H9 (cell line): ENCODE measurements around the gene CHMP2A. TPM values are rescaled to one million over a fixed set of nuclear protein-coding genes. Genes with fewer than 3 reads are reported as not detected.

Source experiments
- DNase-seq: peaks from one replicate; pipeline ENCODE4 v3.0.0-alpha.2; 2017
- H2AFZ ChIP-seq: one replicate; pipeline ENCODE4 v1.6.1; 2013; ENCODE audit warnings: mild to moderate bottlenecking, low read length, control low read depth, moderate library complexity
- H2AK5ac ChIP-seq: 2 replicates; pipeline ENCODE4 v1.6.1; 2013; ENCODE audit warnings: low read length, control low read depth, mixed read lengths; ENCODE audit not compliant: insufficient read length
- H2BK120ac ChIP-seq: one replicate; pipeline ENCODE4 v1.6.1; 2013; ENCODE audit warnings: low read depth, mild to moderate bottlenecking, low read length, control low read depth, inconsistent platforms; ENCODE audit not compliant: poor library complexity, severe bottlenecking
- H2BK12ac ChIP-seq: 2 replicates; pipeline ENCODE4 v1.6.1; 2013; ENCODE audit warnings: low read length, control low read depth, mixed read lengths, low read depth; ENCODE audit not compliant: insufficient read length
- H2BK15ac ChIP-seq: 2 replicates; pipeline ENCODE4 v1.6.1; 2013; ENCODE audit warnings: low read depth, low read length, control low read depth
- H2BK20ac ChIP-seq: one replicate; pipeline ENCODE4 v1.6.1; 2013; ENCODE audit warnings: low read depth, mild to moderate bottlenecking, low read length, control low read depth, inconsistent platforms; ENCODE audit not compliant: poor library complexity, severe bottlenecking
- H2BK5ac ChIP-seq: 2 replicates; pipeline ENCODE4 v1.6.1; 2013; ENCODE audit warnings: low read length, control low read depth, mixed read lengths; ENCODE audit not compliant: insufficient read length
- H3K14ac ChIP-seq: 2 replicates; pipeline ENCODE4 v1.6.1; 2013; ENCODE audit warnings: low read length, control low read depth; ENCODE audit not compliant: insufficient read depth
- H3K18ac ChIP-seq: 2 replicates; pipeline ENCODE4 v1.6.1; 2013; ENCODE audit warnings: low read depth, mild to moderate bottlenecking, mixed read lengths, low read length, control low read depth; ENCODE audit not compliant: insufficient read length
- H3K23ac ChIP-seq: 2 replicates; pipeline ENCODE4 v1.6.1; 2013; ENCODE audit warnings: low read length, control low read depth, mixed read lengths, low read depth; ENCODE audit not compliant: insufficient read length
- H3K23me2 ChIP-seq: 2 replicates; pipeline ENCODE4 v1.6.1; 2013; ENCODE audit warnings: low read depth, mild to moderate bottlenecking, mixed read lengths, low read length, control low read depth; ENCODE audit not compliant: insufficient read length, poor library complexity, severe bottlenecking
- H3K27ac ChIP-seq: 2 replicates; pipeline ENCODE4 v1.5.1; 2013; ENCODE audit warnings: low read length, control low read depth, mixed read lengths, low read depth; ENCODE audit not compliant: insufficient read length
- H3K27me3 ChIP-seq: 2 replicates; pipeline ENCODE4 v1.6.1; 2013; ENCODE audit warnings: low read length, control low read depth, inconsistent platforms; ENCODE audit not compliant: insufficient read depth
- H3K4ac ChIP-seq: 2 replicates; pipeline ENCODE4 v1.6.1; 2013; ENCODE audit warnings: low read depth, mild to moderate bottlenecking, control low read depth, inconsistent platforms, low read length, moderate library complexity
- H3K4me1 ChIP-seq: 2 replicates; pipeline ENCODE4 v1.6.1; 2013; ENCODE audit warnings: low read length, control low read depth, inconsistent platforms; ENCODE audit not compliant: insufficient read depth
- H3K4me2 ChIP-seq: 2 replicates; pipeline ENCODE4 v1.6.1; 2013; ENCODE audit warnings: low read length, control low read depth, mixed read lengths; ENCODE audit not compliant: insufficient read length, insufficient read depth
- H3K56ac ChIP-seq: 2 replicates; pipeline ENCODE4 v1.6.1; 2013; ENCODE audit warnings: low read depth, mild to moderate bottlenecking, mixed read lengths, low read length, control low read depth; ENCODE audit not compliant: insufficient read length
- H3K79me1 ChIP-seq: 2 replicates; pipeline ENCODE4 v1.6.1; 2013; ENCODE audit warnings: low read depth, mild to moderate bottlenecking, moderate library complexity, low read length, control low read depth, inconsistent platforms; ENCODE audit not compliant: insufficient read depth, poor library complexity, severe bottlenecking
- H3K79me2 ChIP-seq: 2 replicates; pipeline ENCODE4 v1.6.1; 2013; ENCODE audit warnings: low read length, control low read depth, inconsistent platforms; ENCODE audit not compliant: insufficient read depth
- H3K9ac ChIP-seq: 2 replicates; pipeline ENCODE4 v1.6.1; 2013; ENCODE audit warnings: low read length, control low read depth, mixed read lengths; ENCODE audit not compliant: insufficient read length; ENCODE audit errors: extremely low read depth
- H3K9me3 ChIP-seq: one replicate; pipeline ENCODE4 v1.6.1; 2013; ENCODE audit warnings: low read depth, low read length, inconsistent platforms; ENCODE audit not compliant: control insufficient read depth
- H3T11ph ChIP-seq: one replicate; pipeline ENCODE4 v1.6.1; 2013; ENCODE audit warnings: mild to moderate bottlenecking, low read length, control low read depth, inconsistent platforms
- H4K20me1 ChIP-seq: one replicate; pipeline ENCODE4 v1.6.1; 2013; ENCODE audit not compliant: control insufficient read depth, insufficient read length, insufficient read depth
- H4K5ac ChIP-seq: 2 replicates; pipeline ENCODE4 v1.6.1; 2013; ENCODE audit warnings: low read depth, mild to moderate bottlenecking, mixed read lengths, low read length, control low read depth; ENCODE audit not compliant: insufficient read length
- H4K8ac ChIP-seq: replicated peaks from 2 replicates; pipeline ENCODE4 v1.6.1; 2013; ENCODE audit warnings: low read length, control low read depth, mixed read lengths, low read depth; ENCODE audit not compliant: insufficient read length
- H4K91ac ChIP-seq: 2 replicates; pipeline ENCODE4 v1.6.1; 2013; ENCODE audit warnings: low read depth, mild to moderate bottlenecking, moderate library complexity, mixed read lengths, low read length, control low read depth; ENCODE audit not compliant: insufficient read length
- H3K27ac Mint-ChIP-seq, 3 experiments: 2 replicates in 2 of 3; 3 replicates in 1 of 3; pipeline ENCODE4 v1.8.0; 2020 to 2021; ENCODE audit warnings: mixed read lengths in 3 of 3, mild to moderate bottlenecking in 1 of 3, moderate library complexity in 1 of 3
- H3K27me3 Mint-ChIP-seq: 2 replicates; pipeline ENCODE4 v1.8.0; 2021; ENCODE audit warnings: low read depth, mild to moderate bottlenecking, moderate library complexity, mixed read lengths
- H3K36me3 Mint-ChIP-seq, 3 experiments: 2 replicates in 2 of 3; 3 replicates in 1 of 3; pipeline ENCODE4 v1.8.0; 2020 to 2021; ENCODE audit warnings: low read depth in 3 of 3, mixed read lengths in 3 of 3; ENCODE audit not compliant: insufficient read depth in 1 of 3
- H3K4me1 Mint-ChIP-seq, 2 experiments: 2 replicates each; pipeline ENCODE4 v1.8.0; 2020; ENCODE audit warnings: mixed read lengths in 2 of 2
- H3K4me3 Mint-ChIP-seq, 2 experiments: 2 replicates in 1 of 2; 3 replicates in 1 of 2; pipeline ENCODE4 v1.8.0; 2020 to 2021; ENCODE audit warnings: mild to moderate bottlenecking in 2 of 2, mixed read lengths in 2 of 2, moderate library complexity in 1 of 2
- H3K9me3 Mint-ChIP-seq, 2 experiments: 2 replicates in 1 of 2; 3 replicates in 1 of 2; pipeline ENCODE4 v1.8.0; 2020; ENCODE audit warnings: mild to moderate bottlenecking in 2 of 2, mixed read lengths in 2 of 2, moderate library complexity in 1 of 2
- CTCF ChIP-seq: fragments of 200-600 bp; sonication (generic); conservative IDR thresholded peaks from 3 replicates; pipeline ENCODE4 v1.8.0; 2021; ENCODE audit warnings: antibody characterized with exemption, mild to moderate bottlenecking
- WGBS: extraction: QIAGEN DNeasy Blood & Tissue Kit; methylation state at CpG from one replicate; pipeline ENCODE4 v1.1.7; 2013; ENCODE audit warnings: missing lambda C conversion rate, low lambda C conversion rate, mixed read lengths; ENCODE audit not compliant: insufficient read length; ENCODE audit errors: extremely low coverage; 5-methylcytosine and 5-hydroxymethylcytosine counted together
- total RNA-seq: library from RNA; stranded (reverse); gene quantifications from 2 replicates; pipeline ENCODE4 v1.2.1, GENCODE V29; 2021

CHMP2A gene
- total RNA-seq, 1 experiment from 2014 or later: 109 TPM

GRCh38 chr19:58536852-58537798 is 17.8 kb downstream of the CHMP2A start:
- peak overlapping the region; percentile 1 for H3K18ac ChIP-seq
- Mint-ChIP-seq H3K27ac (peak overlapping the region in 2 of 3 experiments; percentile 99 to 100; a peak in 1 of 7 replicates), H3K27me3 (peaks cover 28% of the 10 kb centered on the region), H3K4me3 (peak overlapping the region in 1 of 2 experiments; percentile 76; a peak in 2 of 5 replicates), H3K36me3 (no peaks in the 10 kb centered on the region), H3K4me1 (peaks cover 3 to 9% of the 10 kb centered on the region in 2 experiments), H3K9me3 (no peaks in the 10 kb centered on the region)
- H4K91ac ChIP-seq: no peak overlapping the region
- no peak overlapping the region for H3T11ph ChIP-seq
- H4K5ac ChIP-seq: no peak overlapping the region
- no peaks in the 10 kb centered on the region for H4K20me1 ChIP-seq
- no peak overlapping the region for H2AFZ ChIP-seq
- H3K23ac ChIP-seq: no peak overlapping the region
- WGBS: no CpG with 5 or more reads among the region's 8 CpGs
- no peak overlapping the region for H3K14ac ChIP-seq
- H3K9me3 ChIP-seq: no peaks in the 10 kb centered on the region
- H3K79me1 ChIP-seq: no peaks in the 10 kb centered on the region
- no peak overlapping the region for H3K9ac ChIP-seq
- no peaks in the 10 kb centered on the region for H3K79me2 ChIP-seq
- no peak overlapping the region for H2AK5ac ChIP-seq
- no peak overlapping the region for H4K8ac ChIP-seq
- DNase-seq: no peak
- no peaks in the 10 kb centered on the region; the same call in 1 of the 2 replicates for H3K27me3 ChIP-seq
- no peak overlapping the region for H3K4me2 ChIP-seq
- H3K4ac ChIP-seq: no peak overlapping the region
- TF ChIP-seq CTCF: no peak
- no peak overlapping the region for H2BK15ac ChIP-seq
- H2BK12ac ChIP-seq: no peak overlapping the region
- no peaks in the 10 kb centered on the region; the same call in 1 of the 2 replicates for H3K4me1 ChIP-seq
- H3K27ac ChIP-seq: no peak overlapping the region
- no peak overlapping the region for H2BK120ac ChIP-seq
- H2BK5ac ChIP-seq: no peak overlapping the region
- H3K56ac ChIP-seq: no peak overlapping the region
- H2BK20ac ChIP-seq: no peak overlapping the region
- peaks cover 2% of the 10 kb centered on the region for H3K23me2 ChIP-seq
